NCI-H1048 (cell line): ENCODE results near the gene GATA5.

Experiments
- DNase-seq: peaks from one replicate; lab custom pipeline; 2025; lab: John Stamatoyannopoulos, UW

GATA5 gene

GRCh38 chr20:62472138-62472940, 3.5 kb downstream of the GATA5 start:
- no peak for DNase-seq

DNA sequence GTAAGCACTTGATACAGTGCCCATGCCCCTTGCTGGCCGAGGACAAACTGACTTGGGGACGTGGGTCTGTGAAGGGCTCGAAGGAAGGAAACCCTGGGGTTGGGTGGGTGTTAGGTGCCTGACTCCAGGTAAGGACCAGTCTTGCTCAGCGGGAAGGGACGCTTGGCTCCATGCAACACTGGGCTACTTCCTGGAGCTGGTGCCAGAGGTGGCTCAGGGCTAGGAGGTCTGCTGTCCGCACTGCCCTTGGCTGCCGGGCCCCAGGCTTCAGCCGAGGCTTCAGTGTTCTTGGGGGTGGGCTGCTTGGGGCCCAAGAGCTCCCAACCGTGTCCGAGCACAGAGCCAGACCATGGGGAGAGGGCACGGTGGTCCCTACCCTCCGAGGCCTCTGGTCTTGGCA, 5.3 kb downstream of the GATA5 start:
- DNase-seq, result no peak

GRCh38 chr20:62470001-62470400, 5.8 kb downstream of the GATA5 start:
- no peak for DNase-seq

- DNase-seq, result no peak
Measured at GRCh38 chr20:62469352-62469751, 6.4 kb downstream of the GATA5 start.

DNA sequence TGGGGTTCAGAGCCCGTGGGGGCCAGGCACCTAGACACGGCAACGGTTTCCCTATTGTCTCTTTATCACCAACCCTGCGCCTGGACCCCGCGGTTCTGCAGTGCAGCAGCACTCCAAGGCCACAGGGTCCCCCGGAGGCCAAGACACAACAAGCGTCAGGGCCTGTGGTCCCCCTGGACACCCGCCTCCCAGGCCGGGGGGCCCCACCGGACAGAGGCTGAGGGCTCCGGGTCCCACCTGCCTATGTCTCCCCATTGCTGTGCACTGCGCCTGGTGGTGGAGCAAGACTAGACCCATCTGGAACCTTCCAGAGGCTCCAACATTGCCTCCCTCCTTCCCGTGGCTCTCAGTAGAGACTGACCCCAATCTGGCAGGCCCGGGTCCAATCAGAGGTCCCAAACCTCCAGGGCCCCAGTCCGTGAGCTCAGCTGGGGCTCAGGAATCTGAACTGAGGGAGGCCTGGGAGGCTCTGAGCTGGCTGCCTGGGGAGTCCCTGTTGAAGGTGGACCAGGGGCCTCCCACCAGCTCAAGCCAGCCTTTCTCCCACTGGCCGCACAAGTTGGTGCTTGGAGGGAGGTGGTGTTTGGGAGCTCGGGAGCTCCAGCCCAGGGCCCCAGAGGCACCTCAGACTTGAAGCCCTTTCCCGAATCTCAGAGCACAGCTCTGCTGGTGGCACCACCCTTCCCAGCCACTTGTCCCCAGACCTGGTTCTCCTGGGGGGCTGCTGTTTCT, 8.8 kb downstream of the GATA5 start:
- DNase-seq, result no peak

- DNase-seq, result no peak
Measured at GRCh38 chr20:62466072-62466760, 9.6 kb downstream of the GATA5 start.

DNA sequence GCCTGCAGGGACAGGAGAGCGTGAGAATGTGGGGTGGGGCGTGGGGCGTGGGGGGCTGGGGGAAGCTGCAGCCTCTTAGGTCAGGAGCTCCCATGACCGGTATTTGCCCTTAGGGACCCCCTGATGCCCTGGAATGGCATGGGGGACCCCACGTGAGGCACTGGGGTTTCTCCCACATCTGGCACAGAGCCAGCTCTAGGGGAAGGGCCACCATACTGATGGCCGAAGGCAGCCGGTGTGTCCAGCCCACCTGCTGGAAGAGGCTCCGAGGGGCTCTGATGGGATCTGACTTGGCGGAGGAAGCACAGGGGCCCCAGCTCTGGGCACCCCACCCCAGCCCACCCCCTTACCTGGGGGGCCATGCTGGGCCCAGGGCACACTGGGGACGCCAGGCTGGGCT, 10.8 kb downstream of the GATA5 start:
- no peak for DNase-seq

DNA sequence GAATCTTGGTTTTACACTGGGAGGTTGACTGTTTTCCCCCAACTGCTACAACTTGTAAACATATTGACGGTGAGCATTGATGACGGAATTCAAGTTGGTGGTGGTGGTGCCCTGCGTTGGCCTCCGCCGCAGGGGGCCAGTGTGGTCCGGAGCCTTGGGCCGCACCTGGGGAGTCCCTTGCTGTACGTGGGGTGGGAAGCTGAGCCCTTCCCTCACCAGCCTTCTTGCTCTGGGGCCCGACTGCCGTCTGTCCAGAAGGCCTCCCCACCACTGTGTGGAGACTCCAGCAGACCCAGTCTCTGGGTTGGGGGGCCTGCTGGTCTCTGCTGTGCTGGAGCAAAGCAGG, 11.4 kb downstream of the GATA5 start:
- no peak for DNase-seq

GRCh38 chr20:62463651-62464424, 12.0 kb downstream of the GATA5 start:
- DNase-seq, result no peak

- DNase-seq, result no peak
Measured at GRCh38 chr20:62462976-62463592, 12.7 kb downstream of the GATA5 start.

DNA sequence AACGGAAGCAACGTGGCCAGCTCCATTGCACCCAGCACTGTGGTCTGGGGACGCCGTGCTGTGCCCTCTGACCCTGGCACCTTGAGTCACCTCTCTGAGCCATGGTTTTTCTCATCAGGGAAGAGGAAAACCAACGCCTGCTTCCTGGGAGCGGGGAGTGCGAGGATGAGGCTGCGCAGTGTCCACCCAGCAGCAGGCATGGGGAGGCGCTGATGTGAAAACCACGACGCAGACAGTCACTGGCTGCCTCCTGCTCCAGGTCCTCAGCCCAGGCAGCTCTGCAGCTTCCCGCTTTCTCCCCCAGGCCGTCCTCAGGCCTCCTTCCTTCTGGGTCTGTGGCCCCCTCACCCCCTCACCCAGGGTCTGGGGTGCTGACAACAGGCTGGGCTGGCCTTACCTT, 14.0 kb downstream of the GATA5 start:
- DNase-seq, result no peak

DNA sequence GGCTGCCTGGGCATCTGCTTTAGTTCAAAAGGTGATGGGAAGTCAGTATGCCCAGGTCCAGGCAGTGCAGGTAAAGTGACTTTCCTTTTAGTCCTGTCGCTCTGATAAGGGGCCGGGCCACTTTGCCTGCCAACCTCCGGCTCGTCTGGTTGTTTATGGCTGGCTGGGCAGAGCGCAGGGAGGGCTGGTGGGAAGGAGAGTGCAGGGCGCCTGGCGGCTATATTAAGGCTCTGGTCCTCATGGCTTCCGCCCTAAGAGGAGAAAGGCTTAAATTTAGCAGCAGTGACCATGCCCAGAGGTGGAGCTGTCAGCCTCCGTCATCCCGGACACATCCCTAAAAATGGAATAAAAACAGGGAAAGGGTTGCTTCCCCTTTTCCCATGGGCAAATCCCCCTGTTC, 14.6 kb downstream of the GATA5 start:
- no peak for DNase-seq

DNA sequence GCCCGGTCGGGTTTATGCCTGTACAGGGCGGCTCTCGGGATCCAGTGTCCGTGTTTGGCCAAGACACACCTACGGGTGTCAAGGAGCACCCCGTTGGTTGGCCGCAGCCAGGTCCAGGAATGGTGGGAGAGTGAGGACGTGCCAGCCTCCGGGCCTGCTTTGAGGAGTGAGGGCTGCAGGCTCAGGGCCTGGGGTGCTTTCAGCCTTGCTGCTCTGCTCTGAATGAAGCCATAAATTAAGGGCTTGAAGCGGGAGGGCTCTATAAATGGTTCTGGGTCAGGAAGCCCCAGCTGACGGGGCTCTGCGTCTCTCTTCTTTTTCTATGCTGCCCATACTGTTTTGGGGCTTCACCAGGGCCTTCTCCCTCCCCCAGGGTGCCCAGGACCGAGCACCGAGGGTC, 15.1 kb downstream of the GATA5 start:
- DNase-seq, result no peak

- DNase-seq, result no peak
Measured at GRCh38 chr20:62459488-62459887, 16.3 kb downstream of the GATA5 start.

- no peak for DNase-seq
Measured at GRCh38 chr20:62458275-62459251, 17.2 kb downstream of the GATA5 start.

- no peak for DNase-seq
Measured at GRCh38 chr20:62457831-62458230, 18.0 kb downstream of the GATA5 start.

DNA sequence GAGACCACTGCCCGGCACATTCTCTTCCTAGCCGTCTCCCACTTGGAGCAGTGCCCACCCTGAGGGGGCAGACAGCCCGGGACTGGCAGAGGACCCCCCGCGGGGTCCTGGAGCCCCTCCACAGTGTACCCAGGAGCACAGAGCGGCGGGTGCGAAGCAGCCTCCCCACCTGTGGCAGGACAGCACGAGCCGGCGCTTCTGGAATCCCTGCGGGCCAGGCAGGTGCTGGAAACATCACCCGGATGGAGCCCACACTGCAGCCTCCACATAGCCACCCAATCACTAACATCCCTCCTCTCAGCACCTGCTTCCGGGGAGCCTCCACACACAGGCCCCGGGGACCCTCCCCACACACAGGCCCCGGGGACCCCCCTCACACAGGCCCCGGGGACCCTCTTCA, 18.7 kb downstream of the GATA5 start:
- DNase-seq, result no peak

GRCh38 chr20:62455929-62456328, 19.9 kb downstream of the GATA5 start:
- DNase-seq, result no peak

DNA sequence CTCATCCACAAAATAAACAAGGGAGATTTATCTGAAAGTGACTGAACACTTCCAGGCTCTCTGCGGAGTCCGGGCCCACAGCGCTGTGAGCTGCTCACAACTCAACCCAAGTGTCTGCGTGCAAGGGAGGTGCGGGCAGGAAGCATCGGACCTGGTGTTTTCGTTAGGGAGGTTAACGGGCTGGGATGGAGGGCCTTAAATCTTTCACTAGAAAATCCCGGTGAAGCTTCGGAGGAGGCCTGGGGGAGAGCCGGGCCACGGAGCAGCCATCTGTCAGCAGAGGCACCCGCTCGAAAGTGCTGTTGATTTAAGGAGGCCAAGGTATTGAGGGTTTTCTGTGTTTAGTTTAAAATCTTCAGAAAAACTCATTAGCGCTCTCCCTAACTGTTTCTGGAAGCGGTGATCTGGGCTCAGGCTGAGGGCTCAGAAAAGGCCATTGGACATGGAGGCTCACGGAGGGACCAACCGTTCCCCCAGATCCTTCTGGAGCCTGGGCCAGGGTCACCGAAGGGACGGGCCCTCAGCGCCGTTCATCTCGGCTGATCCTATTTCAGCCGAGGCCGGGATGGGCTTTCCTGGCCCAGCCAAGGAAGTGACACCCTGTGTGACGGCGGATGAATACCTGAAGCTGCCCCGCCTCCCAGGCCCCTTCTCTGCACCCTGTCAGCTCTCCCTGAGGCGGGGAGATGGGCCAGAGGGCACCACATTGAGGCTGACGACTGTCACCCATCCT, 20.7 kb downstream of the GATA5 start:
- DNase-seq, result no peak
